K562 (cell line): Measurements from ENCODE around the gene ADORA2A. TPM values are rescaled to one million over a fixed set of nuclear protein-coding genes. Genes with fewer than 3 reads are reported as not detected.

Source experiments
- ATAC-seq: fragments of 200-7000 bp; cut with Tn5 transposase; 3 replicates; pipeline ENCODE4 v1.9.1; 2020; ENCODE audit warnings: moderate library complexity
- BruUV-seq: library from RNA; stranded (reverse); fragments of 400-500 nt; replicated peaks from 2 replicates; lab custom pipeline; 2021; lab: Mats Ljungman, UMichigan
- CTCF ChIA-PET: fragments of 300-600 bp; formaldehyde crosslinking; extraction: SDS; loops from one replicate; lab custom pipeline; 2021; ENCODE audit warnings: low intra/inter-chr PET ratio; lab: Yijun Ruan, JAX
- POLR2A ChIA-PET: fragments of 300-600, 350-650 bp; sonication (Branson Sonifier 250); formaldehyde crosslinking; extraction: SDS; loops from one replicate; lab custom pipeline; 2021; ENCODE audit warnings: antibody characterized with exemption, inconsistent platforms; lab: Yijun Ruan, JAX
- DNase-seq, 4 experiments: peaks; one replicate each; pipeline versions ENCODE4 v3.0.0 to v3.0.0-alpha.2; 2011 to 2018; ENCODE audit warnings: low spot score in 3 of 4, mixed read lengths in 3 of 4; ENCODE audit errors: extremely low read depth in 1 of 4
- FAIRE-seq: peaks from 2 replicates; lab custom pipeline; 2011; peaks lifted over from hg19 to GRCh38; lab: Jason Lieb, UNC
- H2AFZ ChIP-seq: 2 replicates; pipeline ENCODE4 v1.6.0; 2011; ENCODE audit warnings: low read depth, low read length, control low read depth, inconsistent platforms
- H3K27ac ChIP-seq: fragments of 200-600 bp; 3 replicates; pipeline ENCODE4 v1.8.0; 2011; ENCODE audit warnings: low read depth, mild to moderate bottlenecking, control low read depth, inconsistent platforms, low read length, moderate library complexity, mixed read lengths; ENCODE audit errors: extremely low read depth
- H3K27me3 ChIP-seq, 2 experiments: fragments of 300-600 bp in 1 of 2; 2 replicates in 1 of 2; 3 replicates in 1 of 2; pipeline versions ENCODE4 v1.6.0 to v1.8.0; 2011; ENCODE audit warnings: inconsistent platforms in 2 of 2, low read length in 2 of 2, mild to moderate bottlenecking in 1 of 2, mixed read lengths in 1 of 2, moderate library complexity in 1 of 2; ENCODE audit not compliant: control insufficient read depth in 2 of 2, insufficient read depth in 2 of 2
- H3K36me3 ChIP-seq: fragments of 300-600 bp; 3 replicates; pipeline ENCODE4 v1.8.0; 2011; ENCODE audit warnings: mild to moderate bottlenecking, low read length, inconsistent platforms; ENCODE audit not compliant: control insufficient read depth, insufficient read depth
- H3K4me1 ChIP-seq, 2 experiments: fragments of 200-600 bp in 1 of 2; replicated peaks in 1 of 2; 2 replicates in 1 of 2; 3 replicates in 1 of 2; pipeline versions ENCODE4 v1.5.1 to v1.8.0; 2011; ENCODE audit warnings: inconsistent platforms in 2 of 2, low read length in 2 of 2, mild to moderate bottlenecking in 1 of 2, mixed read lengths in 1 of 2, moderate library complexity in 1 of 2; ENCODE audit not compliant: control insufficient read depth in 2 of 2, insufficient read depth in 2 of 2
- H3K4me2 ChIP-seq: 2 replicates; pipeline ENCODE4 v1.6.1; 2011; ENCODE audit warnings: low read length, control low read depth, inconsistent platforms, mixed read lengths; ENCODE audit not compliant: insufficient read depth
- H3K4me3 ChIP-seq: fragments of 200-600 bp; sonication (generic), shearing (Covaris generic); 2 replicates; pipeline ENCODE4 v1.5.1; 2016; ENCODE audit warnings: control low read depth, inconsistent platforms
- H3K79me2 ChIP-seq: fragments of 200-600 bp; 3 replicates; pipeline ENCODE4 v1.8.0; 2011; ENCODE audit warnings: low read length, inconsistent platforms; ENCODE audit not compliant: control insufficient read depth, insufficient read depth
- H3K9ac ChIP-seq, 2 experiments: 2 replicates each; pipeline versions ENCODE4 v1.6.0 to v1.6.1; 2011; ENCODE audit warnings: low read depth in 2 of 2, low read length in 2 of 2, control low read depth in 1 of 2, inconsistent platforms in 1 of 2, mild to moderate bottlenecking in 1 of 2, mixed read lengths in 1 of 2; ENCODE audit not compliant: insufficient read depth in 1 of 2
- H3K9me1 ChIP-seq: one replicate; pipeline ENCODE4 v1.6.0; 2011; ENCODE audit warnings: inconsistent platforms, mild to moderate bottlenecking, low read length, moderate library complexity; ENCODE audit not compliant: control insufficient read depth, insufficient read depth
- H3K9me3 ChIP-seq: replicated peaks from 2 replicates; pipeline ENCODE4 v1.5.1; 2011; ENCODE audit warnings: low read depth, low read length, inconsistent platforms; ENCODE audit not compliant: control insufficient read depth, insufficient read depth
- H4K20me1 ChIP-seq: replicated peaks from 2 replicates; pipeline ENCODE4 v1.6.1; 2011; ENCODE audit warnings: low read length, inconsistent platforms, mixed read lengths; ENCODE audit not compliant: control insufficient read depth, insufficient read depth
- C11orf30 ChIP-seq: fragments of 450-650 bp; IDR thresholded peaks from 2 replicates; pipeline ENCODE4 v1.6.1; 2016; ENCODE audit warnings: low read depth, mild to moderate bottlenecking
- CREB1 ChIP-seq, 2 experiments: sonication (generic) in 1 of 2; formaldehyde crosslinking in 1 of 2; IDR thresholded peaks; 2 replicates each; pipeline versions ENCODE4 v1.6.1 to v1.8.0; 2012 to 2022; ENCODE audit warnings: inconsistent platforms in 1 of 2, mild to moderate bottlenecking in 1 of 2, missing genetic modification reagents in 1 of 2, moderate library complexity in 1 of 2
- E2F5 ChIP-seq: sonication (generic); formaldehyde crosslinking; IDR thresholded peaks from 2 replicates; pipeline ENCODE4 v1.8.0; 2022; ENCODE audit warnings: mild to moderate bottlenecking, missing genetic modification reagents
- FOXK2 ChIP-seq, 2 experiments: fragments of 450-650 bp; IDR thresholded peaks in 1 of 2; conservative IDR thresholded peaks in 1 of 2; 2 replicates each; pipeline ENCODE4 v1.6.1; 2016; ENCODE audit warnings: low read depth in 2 of 2, mild to moderate bottlenecking in 1 of 2
- GABPB1 ChIP-seq: sonication (generic); formaldehyde crosslinking; IDR thresholded peaks from 2 replicates; pipeline ENCODE4 v1.8.0; 2022; ENCODE audit warnings: mild to moderate bottlenecking, missing genetic modification reagents
- POLR2H ChIP-seq: IDR thresholded peaks from 2 replicates; pipeline ENCODE4 v1.6.1; 2016; ENCODE audit warnings: missing genetic modification characterization, low read depth, mild to moderate bottlenecking, control low read depth, missing compliant biosample characterization, moderate library complexity
- RAD21 ChIP-seq, 2 experiments: fragments of 250-450 bp in 1 of 2; fragments of 450-650 bp in 1 of 2; sonication (Bioruptor Pico) in 1 of 2; formaldehyde crosslinking in 1 of 2; IDR thresholded peaks in 1 of 2; conservative IDR thresholded peaks in 1 of 2; 2 replicates each; pipeline versions ENCODE4 v1.4.0 to v1.8.0; 2020 to 2022; ENCODE audit warnings: mild to moderate bottlenecking in 2 of 2, moderate library complexity in 1 of 2
- SRSF1 ChIP-seq: fragments of 200-400 bp; formaldehyde crosslinking; IDR thresholded peaks from 2 replicates; pipeline ENCODE4 v1.6.1; 2017; ENCODE audit warnings: mild to moderate bottlenecking, low read depth, low read length, moderate library complexity
- TBL1XR1 ChIP-seq, 2 experiments: IDR thresholded peaks; 2 replicates each; pipeline ENCODE4 v1.6.1; 2012; ENCODE audit warnings: improper control_type of control experiment in 2 of 2, low read length in 2 of 2, mild to moderate bottlenecking in 1 of 2
- WHSC1 ChIP-seq: IDR thresholded peaks from one replicate; pipeline ENCODE4 v1.6.1; 2012; ENCODE audit warnings: low read length, control low read depth, inconsistent platforms
- ZNF589 ChIP-seq: fragments of 200-800 bp; sonication (Bioruptor generic); IDR thresholded peaks from 2 replicates; pipeline ENCODE4 v1.6.1; 2016; ENCODE audit warnings: low read depth, missing genetic modification characterization, missing compliant biosample characterization
- WGBS: fragments of 100-300 bp; shearing (Covaris generic); methylation state at CpG from one replicate; pipeline ENCODE4 v1.1.6; 2016; ENCODE audit warnings: low coverage, mixed read lengths; ENCODE audit not compliant: insufficient coverage; ENCODE audit errors: missing lambda C conversion rate; 5-methylcytosine and 5-hydroxymethylcytosine counted together
- in situ Hi-C: fragments of 300-500 bp; cut with MboI; formaldehyde crosslinking; loops from 4 replicates; pipeline ENCODE4 v1.15.0; 2018; ENCODE audit warnings: inconsistent platforms, mixed read lengths
- intact Hi-C: fragments of 100-400 bp; cut with micrococcal nuclease; formaldehyde crosslinking; loops from 2 replicates; pipeline ENCODE4 v1.14.2; 2022
- polyA plus RNA-seq, 8 experiments: library from polyadenylated mRNA; depleted of rRNA in 4 of 8; stranded (reverse) in 5 of 8; unstranded in 3 of 8; fragments of >200 nt; fragmentation: Nextera tagmentation in 2 of 8; fragmentation: Illumina TruSeq in 1 of 8; extraction: Ambion mirVana in 2 of 8; extraction: Trizol in 1 of 8; gene quantifications; 2 replicates each; pipeline versions ENCODE4 v1.2.1 to v1.2.3, GENCODE V29; 2011 to 2014; ENCODE audit warnings: inconsistent platforms in 1 of 8, missing spikeins in 1 of 8
- total RNA-seq, 7 experiments: library from RNA; depleted of rRNA in 6 of 7; stranded (reverse); fragments of >200 nt in 6 of 7; fragmentation: Illumina TruSeq in 2 of 7; extraction: Trizol in 2 of 7; gene quantifications; 2 replicates each; pipeline versions ENCODE4 v1.2.1 to v1.2.3, GENCODE V29; 2011 to 2021; ENCODE audit warnings: low replicate concordance in 1 of 7
- TF ChIP-seq, protein P1 (sequence below): fragments of 250-450 bp; sonication (Bioruptor Pico); IDR thresholded peaks from 2 replicates; pipeline ENCODE4 v1.5.0; 2021

ADORA2A gene
- total and polyA plus RNA-seq, 9 of the 15 experiments (the other 6 are each of a cell fraction or from before 2014, with no cell fraction given) = 0.15 to 2.1 (median 0.66) TPM; not detected in 2

DNA sequence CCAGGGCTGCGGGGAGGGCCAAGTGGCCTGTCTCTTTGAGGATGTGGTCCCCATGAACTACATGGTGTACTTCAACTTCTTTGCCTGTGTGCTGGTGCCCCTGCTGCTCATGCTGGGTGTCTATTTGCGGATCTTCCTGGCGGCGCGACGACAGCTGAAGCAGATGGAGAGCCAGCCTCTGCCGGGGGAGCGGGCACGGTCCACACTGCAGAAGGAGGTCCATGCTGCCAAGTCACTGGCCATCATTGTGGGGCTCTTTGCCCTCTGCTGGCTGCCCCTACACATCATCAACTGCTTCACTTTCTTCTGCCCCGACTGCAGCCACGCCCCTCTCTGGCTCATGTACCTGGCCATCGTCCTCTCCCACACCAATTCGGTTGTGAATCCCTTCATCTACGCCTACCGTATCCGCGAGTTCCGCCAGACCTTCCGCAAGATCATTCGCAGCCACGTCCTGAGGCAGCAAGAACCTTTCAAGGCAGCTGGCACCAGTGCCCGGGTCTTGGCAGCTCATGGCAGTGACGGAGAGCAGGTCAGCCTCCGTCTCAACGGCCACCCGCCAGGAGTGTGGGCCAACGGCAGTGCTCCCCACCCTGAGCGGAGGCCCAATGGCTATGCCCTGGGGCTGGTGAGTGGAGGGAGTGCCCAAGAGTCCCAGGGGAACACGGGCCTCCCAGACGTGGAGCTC, 13.5 kb downstream of the ADORA2A start:
- Histone ChIP-seq H3K36me3 (no peaks in the 10 kb centered on the region), H3K4me2 (no peak overlapping the region), H2AFZ (no peak overlapping the region), H3K9me1 (no peaks in the 10 kb centered on the region), H3K27ac (no peak overlapping the region), H4K20me1 (0 out of 2 replicates have a peak, but pooled peaks cover 2% of the 10 kb centered on the region), H3K9ac (no peak overlapping the region), H3K4me3 (no peak overlapping the region), H3K4me1 (peaks cover 12 to 18% of the 10 kb centered on the region in 2 experiments), H3K27me3 (peaks cover 0 to 4% of the 10 kb centered on the region in 2 experiments; a peak in 1 of 5 replicates), H3K9me3 (no peaks in the 10 kb centered on the region), H3K79me2 (no peaks in the 10 kb centered on the region)
- intact Hi-C loops (no loop called here), in situ Hi-C loops (no loop called here)
- WGBS = 55% methylated on average over 27 of the region's 30 CpGs
- no peak for DNase-seq
- ATAC-seq = no peak
- POLR2A ChIA-PET = no interaction called here
- no TSS peak for BruUV-seq
- CTCF ChIA-PET = no interaction called here
- no peak for FAIRE-seq
- TF ChIP-seq ZNF589 (CRISPR knock-in tag) = no peak
- TF ChIP-seq, protein P1, sequence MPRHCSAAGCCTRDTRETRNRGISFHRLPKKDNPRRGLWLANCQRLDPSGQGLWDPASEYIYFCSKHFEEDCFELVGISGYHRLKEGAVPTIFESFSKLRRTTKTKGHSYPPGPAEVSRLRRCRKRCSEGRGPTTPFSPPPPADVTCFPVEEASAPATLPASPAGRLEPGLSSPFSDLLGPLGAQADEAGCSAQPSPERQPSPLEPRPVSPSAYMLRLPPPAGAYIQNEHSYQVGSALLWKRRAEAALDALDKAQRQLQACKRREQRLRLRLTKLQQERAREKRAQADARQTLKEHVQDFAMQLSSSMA (CRISPR knock-in tag) = no peak
- no peak for TF ChIP-seq POLR2H (tag)
- TF ChIP-seq SRSF1 = no peak
- TF ChIP-seq TBL1XR1 (IDR thresholded peaks at IDR 0.05; ENCODE audit: low read length in 2 of 2) = no peak
- TF ChIP-seq C11orf30 = no peak
- no peak for TF ChIP-seq WHSC1
- no peak for TF ChIP-seq CREB1 (IDR thresholded peaks at IDR 0.05)
- TF ChIP-seq CREB1 (CRISPR knock-in tag; IDR thresholded peaks at IDR 0.05) = no peak
- no peak for TF ChIP-seq GABPB1 (CRISPR knock-in tag)
- TF ChIP-seq FOXK2 (conservative IDR thresholded peaks at IDR 0.05 in 1 of 2, IDR thresholded peaks at IDR 0.05 in 1 of 2; ENCODE audit: low read depth in 2 of 2) = no peak
- TF ChIP-seq RAD21 (CRISPR knock-in tag; conservative IDR thresholded peaks at IDR 0.05 in 1 of 2, IDR thresholded peaks at IDR 0.05 in 1 of 2) = no peak
- TF ChIP-seq E2F5 (CRISPR knock-in tag) = no peak
